ENCODE results near the gene SND1.

DNA sequence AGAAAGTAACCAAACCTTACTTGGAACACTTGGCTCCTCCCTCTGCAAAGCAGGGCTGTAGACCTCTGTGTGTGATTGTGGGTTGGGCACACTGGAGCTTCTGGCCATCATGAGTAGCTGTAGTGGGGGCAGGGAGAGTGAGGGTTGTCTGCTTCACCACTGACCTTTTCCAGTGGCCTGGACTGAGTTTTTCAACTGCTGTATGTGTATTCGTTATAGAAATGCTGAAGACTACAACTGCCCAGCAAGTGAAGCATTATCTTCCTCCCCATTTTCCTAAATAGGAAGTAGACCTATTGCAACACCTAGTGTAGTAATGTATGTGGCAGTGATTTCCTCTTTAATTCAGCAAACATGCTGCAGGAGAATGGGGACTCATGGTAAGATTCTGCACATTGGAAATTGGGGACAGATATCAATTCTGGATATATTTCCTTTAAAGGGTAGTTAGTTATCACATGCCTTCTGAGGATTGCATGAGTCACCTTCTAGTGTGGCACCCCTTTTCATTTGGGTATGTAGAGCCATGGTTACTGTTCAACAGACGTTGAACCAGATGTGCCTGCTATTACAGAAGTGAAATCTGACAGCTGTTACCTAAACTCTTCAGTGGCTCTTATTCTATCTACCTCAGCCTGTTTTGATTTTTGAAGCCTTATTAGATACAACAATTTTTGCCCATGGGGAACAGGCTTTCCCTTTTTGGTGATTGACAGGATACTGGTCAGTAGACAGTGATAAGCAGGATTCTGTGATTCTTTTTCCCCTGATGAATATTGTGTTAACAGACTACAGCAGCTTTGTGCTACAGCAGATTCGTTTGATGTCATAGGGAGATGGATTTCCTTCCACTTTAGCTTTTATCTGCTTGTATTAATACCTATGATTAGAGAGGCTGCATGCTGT, 130.9 kb downstream of the SND1 start:
- TF ChIP-seq, protein P1, sequence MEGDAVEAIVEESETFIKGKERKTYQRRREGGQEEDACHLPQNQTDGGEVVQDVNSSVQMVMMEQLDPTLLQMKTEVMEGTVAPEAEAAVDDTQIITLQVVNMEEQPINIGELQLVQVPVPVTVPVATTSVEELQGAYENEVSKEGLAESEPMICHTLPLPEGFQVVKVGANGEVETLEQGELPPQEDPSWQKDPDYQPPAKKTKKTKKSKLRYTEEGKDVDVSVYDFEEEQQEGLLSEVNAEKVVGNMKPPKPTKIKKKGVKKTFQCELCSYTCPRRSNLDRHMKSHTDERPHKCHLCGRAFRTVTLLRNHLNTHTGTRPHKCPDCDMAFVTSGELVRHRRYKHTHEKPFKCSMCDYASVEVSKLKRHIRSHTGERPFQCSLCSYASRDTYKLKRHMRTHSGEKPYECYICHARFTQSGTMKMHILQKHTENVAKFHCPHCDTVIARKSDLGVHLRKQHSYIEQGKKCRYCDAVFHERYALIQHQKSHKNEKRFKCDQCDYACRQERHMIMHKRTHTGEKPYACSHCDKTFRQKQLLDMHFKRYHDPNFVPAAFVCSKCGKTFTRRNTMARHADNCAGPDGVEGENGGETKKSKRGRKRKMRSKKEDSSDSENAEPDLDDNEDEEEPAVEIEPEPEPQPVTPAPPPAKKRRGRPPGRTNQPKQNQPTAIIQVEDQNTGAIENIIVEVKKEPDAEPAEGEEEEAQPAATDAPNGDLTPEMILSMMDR (conservative IDR thresholded peaks at IDR 0.05 in 1 of 2, IDR thresholded peaks at IDR 0.05 in 1 of 2; ENCODE audit: low read depth in 1 of 2, low read length in 2 of 2) = no peak
- TF ChIP-seq EZH2 (IDR thresholded peaks at IDR 0.05; ENCODE audit: low read length, missing control alignments) = no peak
